ENCODE data around the gene BATF3.
"Not testable (repeated sequence)": the region's sequence is repeated elsewhere in the genome, so short reads cannot be mapped to it uniquely, and the experiment has no call there.

Gene BATF3

GRCh38 chr1:212680680-212681389, 18.8 kb downstream of the BATF3 start:
- DNase-seq = no peak

GRCh38 chr1:212678456-212679410, 20.9 kb downstream of the BATF3 start:
- DNase-seq = no peak

- no peak for DNase-seq
Observed at GRCh38 chr1:212677573-212677972, 22.1 kb downstream of the BATF3 start.

- no peak for DNase-seq
Observed at GRCh38 chr1:212677136-212677535, 22.5 kb downstream of the BATF3 start.

GRCh38 chr1:212675675-212676074, 24.0 kb downstream of the BATF3 start:
- no peak for DNase-seq

- no peak for DNase-seq
Observed at GRCh38 chr1:212674872-212675271, 24.8 kb downstream of the BATF3 start.

GRCh38 chr1:212671342-212672031, 28.2 kb downstream of the BATF3 start:
- peak; percentile 65 for DNase-seq

- DNase-seq = no peak
Observed at GRCh38 chr1:212670882-212671281, 28.8 kb downstream of the BATF3 start.

- no peak for DNase-seq
Observed at GRCh38 chr1:212670301-212670700, 29.3 kb downstream of the BATF3 start.

- no peak for DNase-seq
Observed at GRCh38 chr1:212669600-212669999, 30.0 kb downstream of the BATF3 start.

GRCh38 chr1:212669102-212669501, 30.5 kb downstream of the BATF3 start:
- peak; percentile 51 for DNase-seq

GRCh38 chr1:212668477-212668876, 31.2 kb downstream of the BATF3 start:
- no peak for DNase-seq

- no peak for DNase-seq
Observed at GRCh38 chr1:212667223-212668139, 32.2 kb downstream of the BATF3 start.

GRCh38 chr1:212666116-212666775, 33.4 kb downstream of the BATF3 start:
- no peak for DNase-seq

GRCh38 chr1:212665241-212666115, 34.2 kb downstream of the BATF3 start:
- DNase-seq = peak; percentile 85

GRCh38 chr1:212664409-212665199, 35.0 kb downstream of the BATF3 start:
- DNase-seq = no peak

- DNase-seq = not testable (repeated sequence)
Observed at GRCh38 chr1:212658250-212658649, 41.4 kb downstream of the BATF3 start.

- no peak for DNase-seq
Observed at GRCh38 chr1:212656730-212657129, 42.9 kb downstream of the BATF3 start.

GRCh38 chr1:212655668-212656440, 43.8 kb downstream of the BATF3 start:
- no peak for DNase-seq

Data from hematopoietic multipotent progenitor cell treated with erythropoietin and hydrocortisone succinate and interleukin-3 and kit ligand, for 6 days (in vitro differentiated cells).